Measurements from ENCODE around the gene PRICKLE2.

PRICKLE2 gene

GRCh38 chr3:64152086-64152485, 73.2 kb downstream of the PRICKLE2 start:
- TF ChIP-seq GLI2 (tag by site-specific recombination; IDR thresholded peaks at IDR 0.05; ENCODE audit: borderline replicate concordance, low read depth) (no peak), ZNF792 (tag by site-specific recombination; IDR thresholded peaks at IDR 0.05) (no peak), HIC1 (tag by site-specific recombination; IDR thresholded peaks at IDR 0.05) (no peak), ZNF529 (tag by site-specific recombination; IDR thresholded peaks at IDR 0.05; ENCODE audit: insufficient replicate concordance) (no peak), ZNF768 (tag by site-specific recombination; IDR thresholded peaks at IDR 0.05) (no peak), ZNF518A (tag by site-specific recombination; conservative IDR thresholded peaks at IDR 0.05; ENCODE audit: low read depth) (no peak), ZBTB21 (tag by site-specific recombination; IDR thresholded peaks at IDR 0.05) (no peak), ZSCAN5A (tag by site-specific recombination; IDR thresholded peaks at IDR 0.05) (no peak), ZNF146 (tag by site-specific recombination; IDR thresholded peaks at IDR 0.05) (no peak), ZNF404 (tag by site-specific recombination; IDR thresholded peaks at IDR 0.05) (no peak)
- no peak overlapping the region for H3K4me3 ChIP-seq (ENCODE audit: low read depth, low read length)
- peaks cover 0 to 22% of the 10 kb centered on the region in 2 experiments; a peak in 1 of 3 replicates for H3K36me3 ChIP-seq (ENCODE audit: control insufficient read depth in 2 of 2, insufficient read depth in 1 of 2, low read length in 2 of 2)
- no peak overlapping the region for H3K27ac ChIP-seq (ENCODE audit: extremely low read depth, low read depth, low read length)
- H3K4me1 ChIP-seq (ENCODE audit: control insufficient read depth, insufficient read depth, low read length): peaks cover 6% of the 10 kb centered on the region
- POLR2A ChIA-PET: no interaction called here
- H3K9me3 ChIP-seq (ENCODE audit: control insufficient read depth, insufficient read depth, low read depth, low read length): no peaks in the 10 kb centered on the region
- CTCF ChIA-PET: interaction anchor here (1.1 kb wide), 1 partner anchor 122 kb away, joined by 3 read pairs; no protein-coding TSS in a partner anchor

DNA sequence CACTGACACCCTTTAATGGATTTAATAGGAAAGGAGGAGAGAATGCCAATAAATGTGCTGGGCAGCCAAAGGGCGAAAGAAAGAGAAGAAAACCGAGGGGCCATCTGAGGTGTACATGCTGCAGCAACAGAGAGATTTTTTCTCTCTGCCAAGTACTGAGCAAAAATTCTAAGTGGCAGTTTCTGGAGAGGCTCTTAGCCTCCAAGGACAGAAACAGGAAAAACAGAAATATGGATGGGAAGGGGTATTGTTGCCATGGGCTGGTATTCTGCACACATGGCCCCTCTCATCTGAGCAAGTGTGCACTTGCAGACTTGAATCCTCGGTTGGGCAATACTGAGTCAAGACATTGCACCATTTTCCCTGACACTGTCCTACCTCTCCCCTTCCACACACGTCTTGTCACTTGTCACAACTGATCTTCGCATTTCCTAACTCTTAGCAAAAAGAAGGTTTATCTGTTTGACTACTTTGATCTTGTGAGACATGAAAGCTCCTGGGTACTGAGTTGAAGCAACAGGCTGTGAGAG, 73.9 kb downstream of the PRICKLE2 start:
- Histone ChIP-seq H3K27ac (ENCODE audit: extremely low read depth, low read depth, low read length) (no peak overlapping the region), H3K9me3 (ENCODE audit: control insufficient read depth, insufficient read depth, low read depth, low read length) (no peaks in the 10 kb centered on the region), H3K4me1 (ENCODE audit: control insufficient read depth, insufficient read depth, low read length) (peaks cover 6% of the 10 kb centered on the region), H3K4me3 (ENCODE audit: low read depth, low read length) (no peak overlapping the region), H3K36me3 (ENCODE audit: control insufficient read depth in 2 of 2, insufficient read depth in 1 of 2, low read length in 2 of 2) (peaks cover 0 to 26% of the 10 kb centered on the region in 2 experiments; a peak in 1 of 3 replicates)
- CTCF ChIA-PET: no interaction called here
- POLR2A ChIA-PET: no interaction called here
- TF ChIP-seq ZSCAN23 (tag by site-specific recombination; IDR thresholded peaks at IDR 0.05) (no peak), RBAK (tag by site-specific recombination; IDR thresholded peaks at IDR 0.05) (no peak), MZF1 (tag by site-specific recombination; IDR thresholded peaks at IDR 0.05; ENCODE audit: borderline replicate concordance) (no peak), ZNF10 (tag by site-specific recombination; IDR thresholded peaks at IDR 0.05) (no peak), ZNF174 (tag by site-specific recombination; IDR thresholded peaks at IDR 0.05) (no peak), GLI4 (tag by site-specific recombination; IDR thresholded peaks at IDR 0.05) (no peak), SP7 (tag by site-specific recombination; IDR thresholded peaks at IDR 0.05) (no peak), ZBTB6 (tag by site-specific recombination; IDR thresholded peaks at IDR 0.05) (no peak), ZNF837 (tag by site-specific recombination; IDR thresholded peaks at IDR 0.05) (no peak)
- TF ChIP-seq, protein P1, sequence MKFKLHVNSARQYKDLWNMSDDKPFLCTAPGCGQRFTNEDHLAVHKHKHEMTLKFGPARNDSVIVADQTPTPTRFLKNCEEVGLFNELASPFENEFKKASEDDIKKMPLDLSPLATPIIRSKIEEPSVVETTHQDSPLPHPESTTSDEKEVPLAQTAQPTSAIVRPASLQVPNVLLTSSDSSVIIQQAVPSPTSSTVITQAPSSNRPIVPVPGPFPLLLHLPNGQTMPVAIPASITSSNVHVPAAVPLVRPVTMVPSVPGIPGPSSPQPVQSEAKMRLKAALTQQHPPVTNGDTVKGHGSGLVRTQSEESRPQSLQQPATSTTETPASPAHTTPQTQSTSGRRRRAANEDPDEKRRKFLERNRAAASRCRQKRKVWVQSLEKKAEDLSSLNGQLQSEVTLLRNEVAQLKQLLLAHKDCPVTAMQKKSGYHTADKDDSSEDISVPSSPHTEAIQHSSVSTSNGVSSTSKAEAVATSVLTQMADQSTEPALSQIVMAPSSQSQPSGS (tag by site-specific recombination; IDR thresholded peaks at IDR 0.05; ENCODE audit: low read depth): no peak
- TF ChIP-seq, protein P2, sequence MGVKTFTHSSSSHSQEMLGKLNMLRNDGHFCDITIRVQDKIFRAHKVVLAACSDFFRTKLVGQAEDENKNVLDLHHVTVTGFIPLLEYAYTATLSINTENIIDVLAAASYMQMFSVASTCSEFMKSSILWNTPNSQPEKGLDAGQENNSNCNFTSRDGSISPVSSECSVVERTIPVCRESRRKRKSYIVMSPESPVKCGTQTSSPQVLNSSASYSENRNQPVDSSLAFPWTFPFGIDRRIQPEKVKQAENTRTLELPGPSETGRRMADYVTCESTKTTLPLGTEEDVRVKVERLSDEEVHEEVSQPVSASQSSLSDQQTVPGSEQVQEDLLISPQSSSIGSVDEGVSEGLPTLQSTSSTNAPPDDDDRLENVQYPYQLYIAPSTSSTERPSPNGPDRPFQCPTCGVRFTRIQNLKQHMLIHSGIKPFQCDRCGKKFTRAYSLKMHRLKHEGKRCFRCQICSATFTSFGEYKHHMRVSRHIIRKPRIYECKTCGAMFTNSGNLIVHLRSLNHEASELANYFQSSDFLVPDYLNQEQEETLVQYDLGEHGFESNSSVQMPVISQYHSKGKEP (tag by site-specific recombination; IDR thresholded peaks at IDR 0.05): no peak

Data from HEK293 (cell line).